Central memory CD8-positive, alpha-beta T cell (primary cell): ENCODE results near the gene KCTD3.

ENCODE experiments used
- ATAC-seq: fragments of 150-1000 bp; cut with Tn5 transposase; replicated peaks from 2 replicates; pipeline ENCODE4 v1.10.0; 2022; ENCODE audit warnings: mild to moderate bottlenecking, moderate FRiP score, moderate number of reproducible peaks; ENCODE audit not compliant: poor library complexity, severe bottlenecking; ENCODE audit errors: extremely low read depth
- DNase-seq, 2 donors: peaks; one replicate each; pipeline ENCODE4 v3.0.0; 2021; ENCODE audit warnings: low spot score in 2 of 2
- H3K27ac Mint-ChIP-seq: one replicate; pipeline ENCODE4 v1.8.0; 2022; ENCODE audit warnings: low read depth, mild to moderate bottlenecking, moderate library complexity, mixed read lengths
- H3K27me3 Mint-ChIP-seq: one replicate; pipeline ENCODE4 v1.8.0; 2022; ENCODE audit warnings: mixed read lengths
- H3K36me3 Mint-ChIP-seq: one replicate; pipeline ENCODE4 v1.8.0; 2022; ENCODE audit warnings: mild to moderate bottlenecking, moderate library complexity, mixed read lengths; ENCODE audit not compliant: insufficient read depth
- H3K4me1 Mint-ChIP-seq: one replicate; pipeline ENCODE4 v1.8.0; 2022; ENCODE audit warnings: mixed read lengths
- H3K4me3 Mint-ChIP-seq: one replicate; pipeline ENCODE4 v1.8.0; 2022; ENCODE audit warnings: mild to moderate bottlenecking, moderate library complexity, mixed read lengths
- H3K9me3 Mint-ChIP-seq: one replicate; pipeline ENCODE4 v1.8.0; 2022; ENCODE audit warnings: mixed read lengths

KCTD3 gene

GRCh38 chr1:215600867-215601266, 33.8 kb downstream of the KCTD3 start:
- no peaks in the 10 kb centered on the region for H3K36me3 Mint-ChIP-seq
- H3K27me3 Mint-ChIP-seq: no peaks in the 10 kb centered on the region
- H3K9me3 Mint-ChIP-seq: peaks cover 7% of the 10 kb centered on the region
- no peak overlapping the region for H3K27ac Mint-ChIP-seq
- no peak for DNase-seq
- no peak overlapping the region for H3K4me3 Mint-ChIP-seq
- no peaks in the 10 kb centered on the region for H3K4me1 Mint-ChIP-seq
- no peak for ATAC-seq

GRCh38 chr1:215601276-215601675, 34.2 kb downstream of the KCTD3 start:
- ATAC-seq (no peak), DNase-seq (no peak)
- no peaks in the 10 kb centered on the region for H3K4me1 Mint-ChIP-seq
- H3K36me3 Mint-ChIP-seq: no peaks in the 10 kb centered on the region
- no peak overlapping the region for H3K27ac Mint-ChIP-seq
- H3K27me3 Mint-ChIP-seq: no peaks in the 10 kb centered on the region
- no peak overlapping the region for H3K4me3 Mint-ChIP-seq
- peaks cover 5% of the 10 kb centered on the region for H3K9me3 Mint-ChIP-seq

- no peak for ATAC-seq
- no peaks in the 10 kb centered on the region for H3K36me3 Mint-ChIP-seq
- H3K9me3 Mint-ChIP-seq: no peaks in the 10 kb centered on the region
- H3K27me3 Mint-ChIP-seq: no peaks in the 10 kb centered on the region
- H3K27ac Mint-ChIP-seq: no peak overlapping the region
- no peak overlapping the region for H3K4me3 Mint-ChIP-seq
- no peaks in the 10 kb centered on the region for H3K4me1 Mint-ChIP-seq
- no peak for DNase-seq
These were observed 36.2 kb downstream of the KCTD3 start for GRCh38 chr1:215603319-215603718.

- H3K4me3 Mint-ChIP-seq: no peak overlapping the region
- H3K4me1 Mint-ChIP-seq: no peaks in the 10 kb centered on the region
- no peak overlapping the region for H3K27ac Mint-ChIP-seq
- H3K9me3 Mint-ChIP-seq: no peaks in the 10 kb centered on the region
- DNase-seq (no peak), ATAC-seq (no peak)
- no peaks in the 10 kb centered on the region for H3K27me3 Mint-ChIP-seq
- H3K36me3 Mint-ChIP-seq: no peaks in the 10 kb centered on the region
These were observed 38.0 kb downstream of the KCTD3 start for GRCh38 chr1:215605011-215605621.

GRCh38 chr1:215606036-215606435, 38.9 kb downstream of the KCTD3 start:
- Mint-ChIP-seq H3K27me3 (no peaks in the 10 kb centered on the region), H3K27ac (no peak overlapping the region), H3K36me3 (no peaks in the 10 kb centered on the region), H3K4me1 (no peaks in the 10 kb centered on the region), H3K4me3 (no peak overlapping the region), H3K9me3 (no peaks in the 10 kb centered on the region)
- no peak for ATAC-seq
- DNase-seq: no peak

GRCh38 chr1:215606564-215607168, 39.6 kb downstream of the KCTD3 start:
- H3K4me3 Mint-ChIP-seq: no peak overlapping the region
- no peak overlapping the region for H3K27ac Mint-ChIP-seq
- no peaks in the 10 kb centered on the region for H3K36me3 Mint-ChIP-seq
- no peaks in the 10 kb centered on the region for H3K27me3 Mint-ChIP-seq
- ATAC-seq (no peak), DNase-seq (no peak)
- no peaks in the 10 kb centered on the region for H3K9me3 Mint-ChIP-seq
- no peaks in the 10 kb centered on the region for H3K4me1 Mint-ChIP-seq

GRCh38 chr1:215607412-215607811, 40.3 kb downstream of the KCTD3 start:
- no peak overlapping the region for H3K27ac Mint-ChIP-seq

GRCh38 chr1:215608646-215609045, 41.5 kb downstream of the KCTD3 start:
- Mint-ChIP-seq H3K36me3 (peaks cover 2% of the 10 kb centered on the region), H3K27ac (no peak overlapping the region), H3K4me3 (no peak overlapping the region), H3K4me1 (no peaks in the 10 kb centered on the region), H3K27me3 (no peaks in the 10 kb centered on the region), H3K9me3 (no peaks in the 10 kb centered on the region)
- no peak for ATAC-seq
- no peak for DNase-seq

More at GRCh38 chr1:215607412-215607811, 40.3 kb downstream of the KCTD3 start:
- H3K4me1 Mint-ChIP-seq: no peaks in the 10 kb centered on the region
- H3K4me3 Mint-ChIP-seq: no peak overlapping the region
- no peaks in the 10 kb centered on the region for H3K9me3 Mint-ChIP-seq
- ATAC-seq (no peak), DNase-seq (no peak)
- peaks cover 2% of the 10 kb centered on the region for H3K36me3 Mint-ChIP-seq
- H3K27me3 Mint-ChIP-seq: no peaks in the 10 kb centered on the region

- no peak overlapping the region for H3K27ac Mint-ChIP-seq
- no peak for DNase-seq
These were observed 45.3 kb downstream of the KCTD3 start for GRCh38 chr1:215612391-215612790.

GRCh38 chr1:215617979-215618378, 50.9 kb downstream of the KCTD3 start:
- no peak overlapping the region for H3K4me3 Mint-ChIP-seq
- DNase-seq: no peak
- ATAC-seq: no peak
- H3K4me1 Mint-ChIP-seq: no peaks in the 10 kb centered on the region
- no peak overlapping the region for H3K27ac Mint-ChIP-seq
- H3K9me3 Mint-ChIP-seq: no peaks in the 10 kb centered on the region
- H3K36me3 Mint-ChIP-seq: peaks cover 5% of the 10 kb centered on the region
- H3K27me3 Mint-ChIP-seq: no peaks in the 10 kb centered on the region

More at GRCh38 chr1:215612391-215612790, 45.3 kb downstream of the KCTD3 start:
- no peaks in the 10 kb centered on the region for H3K27me3 Mint-ChIP-seq
- ATAC-seq: no peak
- no peaks in the 10 kb centered on the region for H3K4me1 Mint-ChIP-seq
- H3K4me3 Mint-ChIP-seq: no peak overlapping the region
- H3K36me3 Mint-ChIP-seq: peaks cover 2% of the 10 kb centered on the region
- no peaks in the 10 kb centered on the region for H3K9me3 Mint-ChIP-seq

- Mint-ChIP-seq H3K4me1 (no peaks in the 10 kb centered on the region), H3K4me3 (no peak overlapping the region), H3K36me3 (peaks cover 5% of the 10 kb centered on the region), H3K27ac (no peak overlapping the region), H3K27me3 (no peaks in the 10 kb centered on the region), H3K9me3 (no peaks in the 10 kb centered on the region)
- ATAC-seq (no peak), DNase-seq (no peak)
These were observed 56.1 kb downstream of the KCTD3 start for GRCh38 chr1:215623162-215623561.

GRCh38 chr1:215625949-215626348, 58.8 kb downstream of the KCTD3 start:
- no peak for DNase-seq
- Mint-ChIP-seq H3K27me3 (no peaks in the 10 kb centered on the region), H3K4me1 (no peaks in the 10 kb centered on the region), H3K9me3 (peaks cover 10% of the 10 kb centered on the region), H3K36me3 (no peaks in the 10 kb centered on the region), H3K27ac (no peak overlapping the region), H3K4me3 (no peak overlapping the region)
- ATAC-seq: no peak

GRCh38 chr1:215631040-215631439, 63.9 kb downstream of the KCTD3 start:
- Mint-ChIP-seq H3K4me3 (no peak overlapping the region), H3K9me3 (peaks cover 10% of the 10 kb centered on the region), H3K36me3 (peaks cover 2% of the 10 kb centered on the region), H3K27ac (no peak overlapping the region), H3K27me3 (no peaks in the 10 kb centered on the region), H3K4me1 (no peaks in the 10 kb centered on the region)
- no peak for DNase-seq
- no peak for ATAC-seq
